Fibroblast of skin of abdomen (primary cell): ENCODE measurements around the gene CEACAM7.
"Not testable (repeated sequence)": the region's sequence is repeated elsewhere in the genome, so short reads cannot be mapped to it uniquely, and the experiment has no call there.

Experiments
- DNase-seq: peaks from one replicate; pipeline ENCODE4 v3.0.0-alpha.2; 2013

The CEACAM7 gene

GRCh38 chr19:41656756-41657155, 31.3 kb downstream of the CEACAM7 start:
- not testable (repeated sequence) for DNase-seq

DNA sequence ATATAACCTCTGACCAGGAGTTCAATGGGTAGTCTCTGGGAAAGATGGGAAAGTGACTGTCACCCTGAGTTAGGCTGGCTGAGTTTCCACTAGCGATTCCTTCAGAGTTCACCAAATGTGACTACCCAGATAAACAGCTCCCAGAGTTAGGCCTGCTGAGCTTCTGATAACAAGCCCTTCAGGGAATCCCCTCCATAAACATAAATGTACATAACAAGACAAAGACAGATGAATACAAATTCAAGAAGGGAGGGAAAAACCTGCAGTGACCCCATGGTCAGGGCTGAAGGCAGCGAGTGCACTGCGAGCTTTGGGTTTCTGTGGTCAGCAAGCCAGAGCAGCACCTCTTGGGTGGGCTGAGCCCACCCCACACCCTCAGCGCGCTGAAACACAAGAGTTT, 35.8 kb downstream of the CEACAM7 start:
- no peak for DNase-seq

- no peak for DNase-seq
Measured at GRCh38 chr19:41649827-41650226, 38.2 kb downstream of the CEACAM7 start.

GRCh38 chr19:41646589-41647204, 41.4 kb downstream of the CEACAM7 start:
- no peak for DNase-seq

GRCh38 chr19:41641879-41642485, 46.1 kb downstream of the CEACAM7 start:
- DNase-seq = peak; percentile 21

DNA sequence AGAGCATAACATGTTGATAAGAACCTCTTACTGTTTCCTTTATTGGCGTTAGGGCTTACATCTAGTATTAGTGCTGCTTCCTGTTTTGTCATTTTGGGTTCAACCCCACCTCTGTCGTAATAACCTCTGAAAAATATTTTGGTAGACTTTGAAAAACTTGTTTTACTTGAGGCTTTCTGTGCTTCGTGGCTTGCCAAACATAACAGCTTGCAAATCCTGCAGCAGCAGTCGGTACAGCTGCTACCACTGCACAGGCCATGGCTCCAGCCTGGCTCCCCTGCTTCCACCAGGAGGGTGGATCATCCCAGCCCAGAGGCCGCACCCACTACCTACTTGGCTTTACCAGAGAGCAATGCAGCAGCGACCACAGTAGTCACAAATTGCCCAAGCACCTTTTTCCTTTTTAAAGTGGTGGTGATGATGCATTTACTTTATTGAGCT, 49.4 kb downstream of the CEACAM7 start:
- DNase-seq = no peak

DNA sequence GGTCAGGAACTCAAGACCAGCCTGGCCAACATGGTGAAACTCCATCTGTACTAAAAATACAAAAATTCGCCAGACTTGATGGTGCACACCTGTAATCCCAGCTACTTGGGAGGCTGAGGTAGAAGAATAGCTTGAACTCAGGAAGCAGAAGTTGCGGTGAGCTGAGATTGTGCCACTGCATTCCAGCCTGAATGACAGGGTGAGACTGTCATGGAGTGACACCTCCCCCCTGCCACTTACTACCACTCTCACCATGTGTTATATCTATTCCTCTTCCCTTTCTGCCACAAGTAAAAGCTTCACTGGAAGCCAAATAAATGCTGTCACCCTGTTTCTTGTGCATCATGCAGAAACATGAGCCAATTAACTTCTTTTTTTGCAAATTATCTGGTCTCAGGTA, 50.6 kb downstream of the CEACAM7 start:
- no peak for DNase-seq

DNA sequence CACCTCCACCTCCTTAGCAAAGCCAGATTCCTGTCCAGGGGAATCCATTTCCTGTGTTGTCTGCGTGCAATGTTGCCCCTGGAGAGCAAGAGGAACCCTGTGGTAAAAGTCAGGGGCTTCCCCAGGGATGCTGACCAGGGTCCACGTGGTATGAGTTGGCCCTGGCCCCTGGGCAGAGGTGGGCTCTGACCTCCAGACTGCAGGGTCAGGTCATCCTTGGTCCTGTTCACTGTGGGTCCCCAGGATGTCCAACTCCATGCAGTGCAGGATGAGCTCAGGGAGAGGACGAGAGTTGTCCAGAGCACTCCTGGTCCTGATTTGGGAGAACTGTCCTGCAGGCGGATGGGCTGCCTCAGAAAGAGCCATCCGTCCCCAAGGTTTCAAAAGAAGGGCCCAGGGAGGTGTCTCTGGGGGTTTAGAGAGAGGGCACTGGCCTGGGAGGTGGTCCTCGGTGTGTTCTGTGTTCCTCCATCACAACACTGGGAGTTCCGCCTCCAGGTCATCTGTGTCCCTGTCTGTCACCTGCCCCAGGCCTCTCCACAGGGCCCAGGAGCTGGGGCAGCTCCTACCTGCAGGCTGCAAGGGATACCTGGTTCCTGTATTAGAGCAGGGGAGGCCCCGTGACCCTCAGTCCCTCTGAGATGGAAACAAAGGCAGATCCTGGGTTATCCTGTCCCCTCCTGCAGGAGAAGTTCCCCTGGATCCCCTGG, 59.9 kb downstream of the CEACAM7 start:
- no peak for DNase-seq

DNA sequence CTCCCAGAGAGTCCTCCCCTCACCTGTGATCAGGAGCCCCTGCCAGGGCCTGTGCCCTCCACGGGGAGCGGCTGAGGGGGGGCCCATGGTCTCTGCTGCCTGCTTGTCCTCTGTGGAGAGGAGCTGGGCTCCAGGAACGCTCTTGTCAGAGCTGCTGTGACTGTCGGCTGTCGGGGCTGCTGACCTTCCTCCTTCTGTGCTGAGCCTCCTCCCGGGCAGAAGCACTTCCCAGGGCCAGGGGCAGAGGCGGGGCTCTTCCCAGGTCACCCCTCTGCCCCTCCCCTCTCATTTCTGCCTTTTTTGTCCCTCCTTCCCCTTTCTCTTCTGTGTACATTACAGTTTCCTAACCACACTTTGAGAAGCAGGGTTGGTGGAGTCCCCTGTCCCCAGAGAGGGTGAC, 61.2 kb downstream of the CEACAM7 start, which contains the start of gene CEACAM4:
Gene CEACAM4 (minus strand): TSS at position 198 of the 400 bp plus-strand sequence. CDS start 111 bp downstream, at position 87.
- no peak for DNase-seq

DNA sequence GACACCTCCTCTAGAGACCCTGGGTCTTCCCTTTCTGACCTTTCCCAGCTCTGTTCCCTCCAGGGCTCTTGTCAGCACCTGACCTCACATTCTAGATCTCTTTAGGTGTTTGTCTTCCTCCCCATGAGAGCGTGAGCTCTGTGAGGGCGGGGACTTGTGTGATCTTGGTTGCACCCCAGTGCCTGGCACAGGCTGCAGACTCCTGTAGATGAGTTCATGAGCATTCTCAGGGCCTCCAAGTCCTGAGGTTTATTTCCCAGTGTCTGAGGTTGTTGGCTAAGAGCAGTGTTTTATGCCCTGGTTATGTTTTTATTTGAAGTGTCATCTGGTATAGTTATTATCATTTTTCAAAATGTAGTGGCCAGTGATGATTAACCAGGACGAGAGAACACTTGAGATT, 61.8 kb downstream of the CEACAM7 start:
- no peak for DNase-seq

- no peak for DNase-seq
Measured at GRCh38 chr19:41624937-41625336, 63.1 kb downstream of the CEACAM7 start.

DNA sequence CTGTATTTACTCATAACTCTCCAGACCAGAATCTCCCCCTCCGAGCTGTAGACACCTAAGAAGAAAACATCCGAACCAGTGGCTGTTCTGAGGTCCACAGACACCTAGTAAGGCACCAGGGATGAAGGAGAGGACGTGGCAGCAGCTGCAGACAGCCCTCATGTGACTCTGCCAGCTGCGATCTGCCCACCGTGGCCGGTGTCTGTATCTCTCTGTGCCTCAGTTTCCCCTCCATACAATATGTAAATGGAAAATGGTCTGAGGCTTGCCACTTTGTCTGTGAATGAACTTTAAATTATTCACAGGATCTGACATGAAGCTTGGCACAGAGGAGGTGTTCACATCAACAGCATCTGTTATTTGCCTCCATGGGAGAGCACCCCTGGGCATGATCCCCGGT, 63.6 kb downstream of the CEACAM7 start:
- no peak for DNase-seq

- no peak for DNase-seq
Measured at GRCh38 chr19:41623360-41623759, 64.7 kb downstream of the CEACAM7 start.
